Natural killer cell (primary cell): ENCODE results near the gene NMNAT2. TPM values are rescaled to one million over a fixed set of nuclear protein-coding genes. Genes with fewer than 3 reads are reported as not detected.

Experiments
- ATAC-seq, 3 donors: fragments of 150-1000 bp in 2 of 3; fragments of 200-7000 bp in 1 of 3; cut with Tn5 transposase; 1 replicate in 1 of 3; 2 replicates in 2 of 3; pipeline ENCODE4 v1.10.0; 2021; ENCODE audit warnings: mild to moderate bottlenecking in 2 of 3, moderate library complexity in 2 of 3
- DNase-seq, 2 donors: peaks; one replicate each; pipeline versions ENCODE4 v3.0.0 to v3.0.0-alpha.2; 2013 to 2021; ENCODE audit warnings: mixed read lengths in 1 of 2
- H3K27ac ChIP-seq: one replicate; pipeline ENCODE4 v1.5.1; 2013; ENCODE audit warnings: mild to moderate bottlenecking, low read length
- H3K27me3 ChIP-seq: one replicate; pipeline ENCODE4 v1.6.1; 2013; ENCODE audit warnings: low read length; ENCODE audit not compliant: control insufficient read depth, insufficient read depth
- H3K36me3 ChIP-seq: one replicate; pipeline ENCODE4 v1.6.1; 2013; ENCODE audit warnings: low read length; ENCODE audit not compliant: control insufficient read depth, insufficient read depth
- H3K4me1 ChIP-seq: one replicate; pipeline ENCODE4 v1.6.1; 2013; ENCODE audit warnings: low read length; ENCODE audit not compliant: control insufficient read depth, insufficient read depth
- H3K4me3 ChIP-seq: one replicate; pipeline ENCODE4 v1.5.1; 2013; ENCODE audit warnings: low read length
- H3K9me3 ChIP-seq: one replicate; pipeline ENCODE4 v1.6.1; 2013; ENCODE audit warnings: low read length; ENCODE audit not compliant: control insufficient read depth, insufficient read depth
- H3K27ac Mint-ChIP-seq, 2 donors: one replicate each; pipeline ENCODE4 v1.8.0; 2022; ENCODE audit warnings: mild to moderate bottlenecking in 2 of 2, mixed read lengths in 2 of 2, moderate library complexity in 1 of 2
- H3K27me3 Mint-ChIP-seq, 2 donors: one replicate each; pipeline ENCODE4 v1.8.0; 2022; ENCODE audit warnings: low read depth in 2 of 2, mixed read lengths in 2 of 2
- H3K36me3 Mint-ChIP-seq: one replicate; pipeline ENCODE4 v1.8.0; 2022; ENCODE audit warnings: mixed read lengths
- H3K4me1 Mint-ChIP-seq, 2 donors: one replicate each; pipeline ENCODE4 v1.8.0; 2022; ENCODE audit warnings: mixed read lengths in 2 of 2
- H3K4me3 Mint-ChIP-seq: one replicate; pipeline ENCODE4 v1.8.0; 2022; ENCODE audit warnings: mild to moderate bottlenecking, moderate library complexity, mixed read lengths
- H3K9me3 Mint-ChIP-seq, 2 donors: one replicate each; pipeline ENCODE4 v1.8.0; 2022; ENCODE audit warnings: mixed read lengths in 2 of 2
- CTCF ChIP-seq: fragments of 200-600 bp; IDR thresholded peaks from one replicate; pipeline ENCODE4 v1.8.0; 2022; ENCODE audit warnings: antibody characterized with exemption
- WGBS: methylation state at CpG from one replicate; pipeline ENCODE4 v1.1.7; 2013; ENCODE audit warnings: missing lambda C conversion rate; ENCODE audit not compliant: insufficient coverage; 5-methylcytosine and 5-hydroxymethylcytosine counted together
- intact Hi-C: fragments of 100-400 bp; cut with micrococcal nuclease; formaldehyde crosslinking; loops from one replicate; pipeline ENCODE4 v1.14.2; 2022
- total RNA-seq, 4 donors: library from RNA; stranded (reverse); fragments of 120-200 nt in 1 of 4; gene quantifications; one replicate each; pipeline versions ENCODE4 v1.2.3 to v1.2.4, GENCODE V29; 2013 to 2022

The NMNAT2 gene
- total RNA-seq, 3 donors from 2014 or later (not counting 1 experiment from before 2014, with no cell fraction given) = not detected

GRCh38 chr1:183228347-183229220 is 189.6 kb downstream of the NMNAT2 start:
- H3K4me1 ChIP-seq = no peaks in the 10 kb centered on the region
- no peak for DNase-seq
- 90% methylated on average over 13 of the region's 13 CpGs for WGBS
- Mint-ChIP-seq H3K27me3 (peaks cover 6 to 7% of the 10 kb centered on the region in 2 donors), H3K4me1 (no peaks in the 10 kb centered on the region), H3K4me3 (no peak overlapping the region), H3K9me3 (no peaks in the 10 kb centered on the region), H3K27ac (no peak overlapping the region), H3K36me3 (no peaks in the 10 kb centered on the region)
- intact Hi-C loops = no loop called here
- H3K36me3 ChIP-seq = no peaks in the 10 kb centered on the region
- H3K9me3 ChIP-seq = no peaks in the 10 kb centered on the region
- no peak for TF ChIP-seq CTCF
- H3K27me3 ChIP-seq = no peaks in the 10 kb centered on the region
- H3K27ac ChIP-seq = no peak overlapping the region
- H3K4me3 ChIP-seq = no peak overlapping the region
- ATAC-seq = no peak

DNA sequence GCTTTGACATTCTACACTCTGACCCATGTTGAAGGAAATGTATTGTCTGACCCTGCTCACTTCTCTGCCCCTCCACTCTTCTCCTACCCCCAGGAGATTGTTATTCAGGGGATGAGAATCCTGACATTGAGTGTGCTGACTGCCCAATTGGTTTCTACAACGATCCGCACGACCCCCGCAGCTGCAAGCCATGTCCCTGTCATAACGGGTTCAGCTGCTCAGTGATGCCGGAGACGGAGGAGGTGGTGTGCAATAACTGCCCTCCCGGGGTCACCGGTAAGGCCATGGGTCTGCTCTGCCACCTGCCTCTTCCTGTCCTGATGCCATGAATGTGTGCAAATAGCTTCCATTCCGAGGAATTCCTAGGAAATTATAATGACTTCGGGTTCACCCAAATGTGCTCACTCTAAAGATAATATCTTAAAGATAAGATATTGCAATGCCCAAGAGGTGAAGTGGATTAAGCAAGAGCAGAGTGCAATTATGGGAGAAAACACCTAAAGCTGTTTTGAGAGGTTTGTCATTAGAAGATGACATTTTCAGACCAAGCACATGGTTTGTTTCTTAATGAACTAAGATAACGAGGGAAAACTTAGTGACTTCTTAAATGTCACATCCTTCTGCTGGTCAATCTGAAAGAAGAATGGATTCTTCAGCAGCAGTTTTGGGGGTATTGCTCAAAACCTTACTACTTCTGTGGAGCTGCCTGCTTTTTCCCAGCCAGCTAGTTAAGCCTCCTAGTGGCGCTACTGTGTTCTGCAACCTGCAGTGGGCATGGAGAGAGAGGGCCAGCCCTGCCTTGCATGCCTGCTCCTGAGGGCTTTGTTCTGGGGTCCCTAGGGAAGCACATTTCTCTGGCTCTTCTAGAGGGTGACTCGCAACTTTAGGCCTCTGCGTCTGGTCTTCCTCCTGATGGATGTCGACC is 190.5 kb downstream of the NMNAT2 start:
- Mint-ChIP-seq H3K9me3 (no peaks in the 10 kb centered on the region), H3K27me3 (peaks cover 6 to 7% of the 10 kb centered on the region in 2 donors), H3K27ac (no peak overlapping the region), H3K36me3 (no peaks in the 10 kb centered on the region), H3K4me1 (no peaks in the 10 kb centered on the region), H3K4me3 (no peak overlapping the region)
- intact Hi-C loops = no loop called here
- ATAC-seq (no peak), DNase-seq (peak in 1 of 2 donors; percentile 49)
- Histone ChIP-seq H3K27ac (no peak overlapping the region), H3K9me3 (no peaks in the 10 kb centered on the region), H3K27me3 (no peaks in the 10 kb centered on the region), H3K4me3 (no peak overlapping the region), H3K4me1 (no peaks in the 10 kb centered on the region), H3K36me3 (no peaks in the 10 kb centered on the region)
- 85% methylated on average over 16 of the region's 16 CpGs for WGBS
- no peak for TF ChIP-seq CTCF

DNA sequence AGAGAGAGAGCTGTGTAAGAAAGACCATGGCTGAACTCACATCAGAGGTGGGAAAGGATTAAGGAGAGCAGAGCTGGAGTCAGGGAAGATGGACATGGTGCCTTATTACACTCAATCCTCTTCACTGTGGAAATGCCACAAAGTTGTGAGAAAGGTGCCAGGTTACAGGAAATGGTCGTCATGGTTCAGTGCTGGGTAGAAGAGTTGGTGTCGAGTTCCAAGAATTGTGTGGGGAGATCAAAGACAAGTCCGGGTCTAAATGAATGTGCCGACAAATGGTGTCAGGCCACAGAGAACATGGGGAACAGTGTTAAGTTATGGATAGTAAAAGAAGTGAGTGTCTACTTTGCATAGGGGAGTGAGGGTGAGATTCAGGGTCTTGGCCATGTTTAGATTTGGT is 191.2 kb downstream of the NMNAT2 start:
- DNase-seq (no peak), ATAC-seq (no peak)
- H3K36me3 Mint-ChIP-seq = no peaks in the 10 kb centered on the region
- 32% methylated on average over 4 of the region's 4 CpGs for WGBS
- H3K27ac Mint-ChIP-seq = no peak overlapping the region
- TF ChIP-seq CTCF = no peak
- intact Hi-C loops = no loop called here
- H3K4me1 Mint-ChIP-seq = no peaks in the 10 kb centered on the region
- no peaks in the 10 kb centered on the region for H3K36me3 ChIP-seq
- H3K9me3 Mint-ChIP-seq = no peaks in the 10 kb centered on the region
- no peak overlapping the region for H3K27ac ChIP-seq
- H3K27me3 ChIP-seq = no peaks in the 10 kb centered on the region
- peaks cover 6 to 7% of the 10 kb centered on the region in 2 donors for H3K27me3 Mint-ChIP-seq
- no peaks in the 10 kb centered on the region for H3K9me3 ChIP-seq
- no peak overlapping the region for H3K4me3 ChIP-seq
- no peaks in the 10 kb centered on the region for H3K4me1 ChIP-seq
- no peak overlapping the region for H3K4me3 Mint-ChIP-seq
